ENCODE measurements around the gene GJA9.

Gene GJA9

DNA sequence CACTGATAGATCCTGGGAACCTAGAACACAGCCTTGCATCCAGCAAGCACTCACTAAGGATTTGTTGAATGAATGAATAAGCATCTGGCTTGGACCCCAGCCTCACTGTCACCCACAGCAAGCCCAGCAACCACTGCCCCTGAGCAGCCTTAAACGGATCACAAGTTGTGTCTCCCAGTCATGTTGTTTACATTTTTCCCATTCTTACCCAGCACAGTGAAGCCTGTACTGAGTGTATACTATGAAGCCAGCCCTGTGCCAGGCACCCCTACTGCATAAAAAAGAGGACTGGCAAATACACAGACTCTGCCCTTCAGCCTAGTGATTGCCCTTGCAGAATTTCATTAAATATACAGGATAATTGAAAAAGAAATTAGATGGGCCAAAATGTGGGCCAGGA lies 52.0 kb downstream of the GJA9 start:
- no peak for DNase-seq

- no peak for DNase-seq
These were observed 54.1 kb downstream of the GJA9 start for GRCh38 chr1:38827318-38827717.

DNA sequence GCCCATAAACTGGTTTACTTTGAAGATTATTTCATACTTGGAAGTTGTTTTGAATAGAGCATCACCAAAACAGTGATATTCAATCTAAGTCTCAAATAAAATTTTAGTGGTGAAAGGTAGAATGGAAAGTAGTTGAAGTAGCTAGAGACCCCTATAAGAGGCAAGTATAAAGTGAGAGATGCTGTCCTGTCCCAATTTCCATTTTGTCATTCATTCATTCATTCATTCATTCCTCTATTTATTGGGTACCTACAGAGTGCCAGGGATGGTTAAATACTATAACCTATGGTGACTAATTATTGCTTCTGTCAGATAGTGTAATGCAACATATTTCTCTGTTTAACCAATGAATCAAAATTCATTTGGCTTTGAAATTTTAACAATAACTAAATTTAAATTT lies 54.5 kb downstream of the GJA9 start:
- no peak for DNase-seq

GRCh38 chr1:38826262-38826661 lies 55.1 kb downstream of the GJA9 start:
- DNase-seq, result no peak
